ENCODE results near the gene C16orf86. TPM values are rescaled to one million over a fixed set of nuclear protein-coding genes. Genes with fewer than 3 reads are reported as not detected.
A peak's percentile ranks its signal among the peaks of the same experiment; 100 is the strongest.

The C16orf86 gene
- total RNA-seq, 1 donor = 3.3 TPM

DNA sequence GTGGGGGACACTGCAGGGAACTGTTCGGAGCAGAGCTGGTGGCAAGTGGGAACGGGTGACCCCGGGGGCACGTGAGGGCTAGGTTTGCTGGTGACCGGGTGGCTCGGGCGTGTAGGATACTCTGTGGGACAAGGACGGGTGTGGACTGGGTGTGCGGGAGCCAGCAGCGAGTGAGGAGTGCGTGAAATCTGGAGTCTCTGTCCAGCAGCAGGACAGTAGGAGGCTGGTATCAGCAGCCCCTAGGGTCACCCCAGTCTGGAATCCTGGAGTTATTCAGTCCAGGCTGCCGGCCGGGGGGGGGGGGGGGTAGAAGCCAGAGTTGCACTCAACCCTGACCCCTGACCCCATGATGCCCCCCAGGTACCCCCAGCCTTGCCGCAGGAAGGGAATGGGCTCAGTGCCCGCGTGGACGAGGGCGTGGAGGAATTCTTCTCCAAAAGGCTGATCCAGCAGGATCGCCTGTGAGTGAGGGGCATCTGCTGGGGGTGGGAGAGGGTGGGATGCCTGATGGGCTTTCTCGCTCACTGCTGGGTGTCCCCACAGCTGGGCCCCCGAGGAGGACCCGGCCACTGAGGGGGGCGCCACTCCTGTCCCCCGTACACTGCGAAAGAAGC is 12.7 kb upstream of the C16orf86 start:
- H3K4me3 ChIP-seq (ENCODE audit: low read depth, low read length) = peak overlapping the region; percentile 66
- TF ChIP-seq, protein P1, sequence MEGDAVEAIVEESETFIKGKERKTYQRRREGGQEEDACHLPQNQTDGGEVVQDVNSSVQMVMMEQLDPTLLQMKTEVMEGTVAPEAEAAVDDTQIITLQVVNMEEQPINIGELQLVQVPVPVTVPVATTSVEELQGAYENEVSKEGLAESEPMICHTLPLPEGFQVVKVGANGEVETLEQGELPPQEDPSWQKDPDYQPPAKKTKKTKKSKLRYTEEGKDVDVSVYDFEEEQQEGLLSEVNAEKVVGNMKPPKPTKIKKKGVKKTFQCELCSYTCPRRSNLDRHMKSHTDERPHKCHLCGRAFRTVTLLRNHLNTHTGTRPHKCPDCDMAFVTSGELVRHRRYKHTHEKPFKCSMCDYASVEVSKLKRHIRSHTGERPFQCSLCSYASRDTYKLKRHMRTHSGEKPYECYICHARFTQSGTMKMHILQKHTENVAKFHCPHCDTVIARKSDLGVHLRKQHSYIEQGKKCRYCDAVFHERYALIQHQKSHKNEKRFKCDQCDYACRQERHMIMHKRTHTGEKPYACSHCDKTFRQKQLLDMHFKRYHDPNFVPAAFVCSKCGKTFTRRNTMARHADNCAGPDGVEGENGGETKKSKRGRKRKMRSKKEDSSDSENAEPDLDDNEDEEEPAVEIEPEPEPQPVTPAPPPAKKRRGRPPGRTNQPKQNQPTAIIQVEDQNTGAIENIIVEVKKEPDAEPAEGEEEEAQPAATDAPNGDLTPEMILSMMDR (IDR thresholded peaks at IDR 0.05; ENCODE audit: insufficient read depth, low read length) = no peak
- no peak for DNase-seq (ENCODE audit: low read depth)

DNA sequence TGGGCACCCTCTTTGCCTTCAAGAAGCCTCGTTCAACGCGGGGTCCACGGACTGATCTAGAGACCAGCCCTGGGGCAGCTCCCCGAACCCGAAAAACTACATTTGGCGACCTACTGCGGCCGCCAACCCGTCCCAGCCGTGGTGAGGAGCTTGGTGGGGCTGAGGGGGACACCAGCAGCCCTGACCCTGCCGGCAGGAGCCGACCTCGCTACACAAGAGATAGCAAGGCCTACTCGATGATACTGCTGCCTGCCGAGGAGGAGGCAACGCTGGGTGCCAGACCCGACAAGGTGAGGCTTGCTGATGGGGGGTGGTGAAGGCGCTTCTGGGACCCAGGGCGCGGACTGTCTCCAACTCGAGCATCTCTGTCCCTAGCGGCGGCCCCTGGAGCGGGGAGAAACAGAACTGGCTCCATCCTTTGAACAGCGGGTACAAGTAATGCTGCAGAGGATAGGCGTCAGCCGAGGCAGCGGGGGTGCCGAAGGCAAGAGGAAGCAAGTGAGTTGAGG is 12.2 kb upstream of the C16orf86 start:
- no peak for DNase-seq (ENCODE audit: low read depth)
- TF ChIP-seq, protein P1 (IDR thresholded peaks at IDR 0.05; ENCODE audit: insufficient read depth, low read length) = no peak
- H3K4me3 ChIP-seq (ENCODE audit: low read depth, low read length) = no peak overlapping the region

DNA sequence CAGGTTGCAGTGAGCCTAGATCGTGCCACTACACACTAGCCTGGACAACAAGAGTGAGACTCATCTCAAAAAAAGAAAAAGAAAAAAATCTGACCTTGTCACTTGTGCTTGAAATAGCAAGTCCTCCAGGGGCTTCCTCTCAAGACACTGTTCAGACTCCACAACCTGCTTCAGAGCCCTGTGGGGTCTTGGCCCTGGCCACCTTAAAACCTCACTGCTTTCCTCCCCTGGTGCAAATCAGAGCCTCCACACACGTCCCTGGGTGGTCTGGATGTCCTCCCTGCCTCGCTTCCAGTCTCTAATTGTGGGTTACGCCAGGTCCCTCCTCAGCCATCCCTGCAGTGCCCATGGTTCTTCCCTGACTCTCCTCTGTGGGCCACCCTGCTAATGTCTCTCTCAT is 11.3 kb upstream of the C16orf86 start:
- TF ChIP-seq, protein P1 (IDR thresholded peaks at IDR 0.05; ENCODE audit: insufficient read depth, low read length) = no peak
- DNase-seq (ENCODE audit: low read depth) = no peak
- no peak overlapping the region for H3K4me3 ChIP-seq (ENCODE audit: low read depth, low read length)

DNA sequence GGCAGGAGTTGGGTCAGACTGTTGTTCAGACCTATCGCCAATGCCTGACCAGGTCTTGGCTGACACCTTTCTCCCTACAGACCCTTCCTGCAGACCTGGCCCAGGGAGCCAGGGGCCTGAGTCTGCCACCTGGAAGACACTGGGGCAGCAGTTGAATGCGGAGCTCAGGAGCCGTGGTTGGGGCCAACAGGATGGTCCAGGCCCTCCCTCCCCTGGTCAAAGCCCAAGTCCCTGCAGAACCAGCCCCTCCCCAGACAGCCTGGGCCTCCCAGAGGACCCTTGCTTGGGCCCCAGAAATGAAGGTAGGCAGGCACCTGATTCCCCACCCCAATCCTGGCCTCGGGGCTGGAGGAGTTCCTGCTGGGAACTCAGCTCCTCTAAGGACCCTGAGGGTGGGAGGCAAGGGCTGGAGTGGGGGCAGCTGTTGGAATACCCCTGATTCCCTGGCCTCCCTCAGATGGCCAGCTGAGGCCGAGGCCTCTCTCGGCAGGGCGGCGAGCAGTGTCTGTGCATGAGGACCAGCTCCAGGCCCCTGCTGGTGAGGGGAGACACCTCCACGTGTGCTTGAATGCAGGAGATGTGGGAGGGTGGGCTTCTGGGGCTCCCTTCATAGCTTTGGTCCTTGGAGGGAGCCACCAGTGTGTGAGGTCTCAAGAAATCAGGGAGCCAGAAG is 10.1 kb upstream of the C16orf86 start:
- H3K4me3 ChIP-seq (ENCODE audit: low read depth, low read length) = no peak overlapping the region
- TF ChIP-seq, protein P1 (IDR thresholded peaks at IDR 0.05; ENCODE audit: insufficient read depth, low read length) = no peak

DNA sequence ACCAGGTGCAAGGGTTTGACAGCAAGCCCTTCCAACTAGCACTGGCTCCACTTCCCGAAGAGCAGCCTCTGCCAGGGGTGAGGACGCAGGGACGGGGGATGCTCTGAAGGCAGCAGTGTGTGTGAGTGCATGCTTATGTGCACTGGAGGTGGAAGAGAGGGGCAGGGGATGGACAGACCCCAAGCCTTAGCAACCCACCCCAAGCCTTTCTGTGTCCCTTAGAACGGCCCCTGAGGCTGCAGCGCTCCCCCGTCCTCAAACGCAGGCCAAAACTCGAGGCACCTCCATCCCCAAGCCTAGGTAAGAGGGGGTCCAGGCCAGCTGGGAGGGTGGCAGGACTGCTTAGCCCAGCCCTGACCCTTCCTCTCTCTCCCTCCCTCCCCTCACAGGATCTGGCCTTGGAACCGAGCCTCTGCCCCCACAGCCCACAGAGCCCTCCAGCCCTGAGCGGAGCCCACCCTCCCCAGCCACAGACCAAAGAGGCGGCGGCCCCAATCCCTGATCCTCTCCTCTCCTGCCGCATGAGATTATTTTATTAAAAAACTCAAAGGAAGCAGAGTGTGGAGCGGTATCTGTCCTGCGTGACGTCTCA is 9.5 kb upstream of the C16orf86 start:
- TF ChIP-seq, protein P1 (IDR thresholded peaks at IDR 0.05; ENCODE audit: insufficient read depth, low read length) = no peak
- no peak for DNase-seq (ENCODE audit: low read depth)
- no peak overlapping the region for H3K4me3 ChIP-seq (ENCODE audit: low read depth, low read length)

More for the DNA sequence above, 10.1 kb upstream of the C16orf86 start:
- DNase-seq (ENCODE audit: low read depth) = no peak

DNA sequence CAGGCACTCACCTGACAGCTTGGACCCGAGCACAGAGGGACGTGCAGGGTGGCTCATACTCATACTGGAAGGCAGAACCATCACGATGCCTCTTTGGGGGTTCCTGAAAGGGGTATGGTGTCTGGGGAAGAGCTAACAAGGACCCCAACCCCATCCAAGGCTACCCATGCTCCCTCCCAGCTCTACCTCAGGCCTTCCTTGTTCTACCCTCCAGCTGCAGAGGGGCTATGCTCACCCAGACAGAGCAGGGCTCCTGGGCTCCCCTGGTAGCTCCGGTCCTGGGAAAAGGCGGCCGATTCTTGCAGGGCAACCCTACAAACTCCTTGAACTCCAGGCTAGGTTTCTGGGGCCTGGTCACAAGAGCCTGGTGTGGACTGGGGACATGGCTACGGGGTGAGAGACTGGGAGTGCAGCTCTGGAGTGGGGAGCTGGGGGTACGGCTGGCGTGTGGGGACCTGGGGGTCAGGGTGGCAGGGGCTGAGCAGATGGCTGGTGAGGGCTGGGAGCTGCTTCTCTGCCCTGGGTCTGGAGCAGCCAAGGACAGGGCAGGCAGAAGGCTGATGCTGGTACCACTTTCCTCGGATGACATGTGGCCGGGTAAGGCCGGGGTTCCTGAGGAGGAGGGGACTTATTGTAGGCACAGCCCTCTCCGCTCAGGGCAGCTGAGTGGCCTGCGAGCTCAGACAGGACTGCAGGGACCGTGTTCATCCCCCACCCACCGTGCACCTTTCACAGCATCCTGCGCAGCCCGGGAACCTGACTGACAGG is 8.7 kb upstream of the C16orf86 start:
- TF ChIP-seq, protein P1 (IDR thresholded peaks at IDR 0.05; ENCODE audit: insufficient read depth, low read length) = no peak
- H3K4me3 ChIP-seq (ENCODE audit: low read depth, low read length) = no peak overlapping the region
- DNase-seq (ENCODE audit: low read depth) = no peak
